CD14-positive monocyte (primary cell): ENCODE data around the gene RAB3GAP2. TPM values are rescaled to one million over a fixed set of nuclear protein-coding genes. Genes with fewer than 3 reads are reported as not detected.

Source experiments
- DNase-seq, 3 donors: peaks; one replicate each; pipeline ENCODE4 v3.0.0-alpha.2; 2011 to 2022
- H2AFZ ChIP-seq: 2 replicates; pipeline ENCODE4 v1.6.0; 2012; ENCODE audit warnings: mild to moderate bottlenecking, low read depth, low read length, inconsistent platforms; ENCODE audit not compliant: insufficient read depth, poor library complexity, severe bottlenecking
- H3K27ac ChIP-seq, 2 donors: 1 replicate in 1 of 2; 2 replicates in 1 of 2; pipeline ENCODE4 v1.5.1; 2012 to 2013; ENCODE audit warnings: low read length in 2 of 2, control low read depth in 1 of 2, inconsistent platforms in 1 of 2, low read depth in 1 of 2, mild to moderate bottlenecking in 1 of 2
- H3K27me3 ChIP-seq, 2 donors: one replicate each; pipeline versions ENCODE4 v1.6.0 to v1.6.1; 2011 to 2013; ENCODE audit warnings: low read length in 2 of 2; ENCODE audit not compliant: control insufficient read depth in 2 of 2, insufficient read depth in 2 of 2
- H3K36me3 ChIP-seq, 2 donors: replicated peaks in 1 of 2; 1 replicate in 1 of 2; 2 replicates in 1 of 2; pipeline versions ENCODE4 v1.5.1 to v1.6.1; 2012 to 2013; ENCODE audit warnings: low read length in 2 of 2, control low read depth in 1 of 2, inconsistent platforms in 1 of 2, mild to moderate bottlenecking in 1 of 2; ENCODE audit not compliant: insufficient read depth in 2 of 2, control insufficient read depth in 1 of 2
- H3K4me1 ChIP-seq, 2 donors: 1 replicate in 1 of 2; 2 replicates in 1 of 2; pipeline versions ENCODE4 v1.5.1 to v1.6.1; 2012 to 2013; ENCODE audit warnings: low read length in 2 of 2, control low read depth in 1 of 2, inconsistent platforms in 1 of 2, mild to moderate bottlenecking in 1 of 2, moderate library complexity in 1 of 2; ENCODE audit not compliant: insufficient read depth in 2 of 2, control insufficient read depth in 1 of 2
- H3K4me2 ChIP-seq: replicated peaks from 2 replicates; pipeline ENCODE3; 2012; ENCODE audit warnings: low read length, moderate library complexity, mild to moderate bottlenecking; ENCODE audit not compliant: poor library complexity, severe bottlenecking; ENCODE audit errors: extremely low read depth
- H3K4me3 ChIP-seq, 3 experiments: fragments of 200-600 bp in 1 of 3; sonication (generic) in 1 of 3; replicated peaks in 1 of 3; 1 replicate in 2 of 3; 2 replicates in 1 of 3; pipeline ENCODE4 v1.5.1; 2011 to 2013; ENCODE audit warnings: low read length in 3 of 3, mild to moderate bottlenecking in 3 of 3, control low read depth in 2 of 3, low read depth in 2 of 3, inconsistent platforms in 1 of 3, moderate library complexity in 1 of 3
- H3K79me2 ChIP-seq: 2 replicates; pipeline ENCODE4 v1.6.0; 2012; ENCODE audit warnings: mild to moderate bottlenecking, control low read depth, inconsistent platforms, low read length, moderate library complexity; ENCODE audit not compliant: insufficient read depth
- H3K9ac ChIP-seq: 2 replicates; pipeline ENCODE4 v1.6.0; 2017; ENCODE audit warnings: low read length, mild to moderate bottlenecking; ENCODE audit not compliant: insufficient read depth, poor library complexity, severe bottlenecking
- H3K9me3 ChIP-seq, 2 donors: replicated peaks in 1 of 2; 1 replicate in 1 of 2; 2 replicates in 1 of 2; pipeline versions ENCODE4 v1.5.1 to v1.6.1; 2012 to 2013; ENCODE audit warnings: low read length in 2 of 2, control low read depth in 1 of 2; ENCODE audit not compliant: control insufficient read depth in 1 of 2, insufficient read depth in 1 of 2
- H4K20me1 ChIP-seq: 2 replicates; pipeline ENCODE4 v1.6.0; 2012; ENCODE audit warnings: mild to moderate bottlenecking, low read length, control low read depth, moderate library complexity; ENCODE audit not compliant: insufficient read depth
- H3K27ac Mint-ChIP-seq, 7 donors: one replicate each; pipeline ENCODE4 v1.8.0; 2020; ENCODE audit warnings: mild to moderate bottlenecking in 7 of 7, mixed read lengths in 7 of 7, moderate library complexity in 6 of 7, inconsistent platforms in 2 of 7
- H3K27me3 Mint-ChIP-seq, 3 donors: one replicate each; pipeline ENCODE4 v1.8.0; 2021 to 2022; ENCODE audit warnings: low read depth in 3 of 3, mild to moderate bottlenecking in 3 of 3, mixed read lengths in 3 of 3, moderate library complexity in 3 of 3, inconsistent platforms in 1 of 3
- H3K36me3 Mint-ChIP-seq, 2 donors: one replicate each; pipeline ENCODE4 v1.8.0; 2020; ENCODE audit warnings: mixed read lengths in 2 of 2, inconsistent platforms in 1 of 2, mild to moderate bottlenecking in 1 of 2
- H3K4me1 Mint-ChIP-seq: one replicate; pipeline ENCODE4 v1.8.0; 2020; ENCODE audit warnings: mild to moderate bottlenecking, mixed read lengths
- H3K4me3 Mint-ChIP-seq, 2 donors: one replicate each; pipeline ENCODE4 v1.8.0; 2020; ENCODE audit warnings: mild to moderate bottlenecking in 2 of 2, mixed read lengths in 2 of 2, moderate library complexity in 1 of 2
- H3K9me3 Mint-ChIP-seq, 7 donors: one replicate each; pipeline ENCODE4 v1.8.0; 2020 to 2022; ENCODE audit warnings: mixed read lengths in 7 of 7, mild to moderate bottlenecking in 6 of 7, moderate library complexity in 6 of 7, inconsistent platforms in 2 of 7
- CTCF ChIP-seq: fragments of 200-600 bp; IDR thresholded peaks from one replicate; pipeline ENCODE4 v1.8.0; 2022; ENCODE audit warnings: antibody characterized with exemption, mild to moderate bottlenecking
- WGBS: methylation state at CpG from one replicate; pipeline ENCODE4 v1.1.5; 2013; ENCODE audit warnings: missing lambda C conversion rate; ENCODE audit not compliant: insufficient coverage; 5-methylcytosine and 5-hydroxymethylcytosine counted together
- intact Hi-C, 2 donors: fragments of 100-400 bp; cut with micrococcal nuclease; formaldehyde crosslinking; loops; one replicate each; pipeline versions ENCODE4 v1.15.0 to v1.15.1; 2023
- polyA plus RNA-seq, 3 donors: library from polyadenylated mRNA; depleted of rRNA in 1 of 3; unstranded in 2 of 3; stranded (reverse) in 1 of 3; fragments of 300-500 nt in 2 of 3; fragments of >200 nt in 1 of 3; fragmentation: Illumina TruSeq in 2 of 3; gene quantifications; 1 replicate in 2 of 3; 2 replicates in 1 of 3; pipeline ENCODE4 v1.2.3, GENCODE V29; 2012 to 2021

RAB3GAP2 gene
- polyA plus RNA-seq, 3 donors, result 9.8 to 12.1 (median 11.6) TPM

- 86% methylated on average over 3 of the region's 3 CpGs for WGBS
- Histone ChIP-seq H3K79me2 (peaks cover 12% of the 10 kb centered on the region), H2AFZ (no peak overlapping the region), H4K20me1 (peaks cover 22% of the 10 kb centered on the region), H3K4me3 (no peak overlapping the region), H3K9me3 (no peaks in the 10 kb centered on the region), H3K4me2 (no peak overlapping the region), H3K27me3 (no peaks in the 10 kb centered on the region), H3K36me3 (peaks cover 17 to 55% of the 10 kb centered on the region in 2 donors), H3K9ac (no peak overlapping the region), H3K27ac (no peak overlapping the region), H3K4me1 (no peaks in the 10 kb centered on the region)
- H3K27me3 Mint-ChIP-seq, result peaks cover 0 to 2% (median 0%) of the 10 kb centered on the region in 3 donors
- H3K36me3 Mint-ChIP-seq, result peaks cover 40 to 45% of the 10 kb centered on the region in 2 donors
- peaks cover 0 to 1% (median 0%) of the 10 kb centered on the region in 7 donors for H3K9me3 Mint-ChIP-seq
- H3K4me1 Mint-ChIP-seq, result peaks cover 2% of the 10 kb centered on the region
- intact Hi-C loops, result no loop called here
- no peak overlapping the region for H3K27ac Mint-ChIP-seq
- DNase-seq, result no peak
- no peak for TF ChIP-seq CTCF
- H3K4me3 Mint-ChIP-seq, result no peak overlapping the region
These were observed 45.5 kb downstream of the RAB3GAP2 start for GRCh38 chr1:220226752-220227151.

GRCh38 chr1:220225957-220226356, 46.3 kb downstream of the RAB3GAP2 start:
- peaks cover 17 to 50% of the 10 kb centered on the region in 2 donors for H3K36me3 ChIP-seq
- Mint-ChIP-seq H3K27ac (no peak overlapping the region), H3K4me1 (peaks cover 2% of the 10 kb centered on the region), H3K9me3 (peaks cover 0 to 1% (median 0%) of the 10 kb centered on the region in 7 donors), H3K4me3 (no peak overlapping the region), H3K36me3 (peaks cover 32 to 37% of the 10 kb centered on the region in 2 donors), H3K27me3 (peaks cover 0 to 2% (median 0%) of the 10 kb centered on the region in 3 donors)
- no peak overlapping the region for H2AFZ ChIP-seq
- DNase-seq, result no peak
- H3K9ac ChIP-seq, result no peak overlapping the region
- H3K4me3 ChIP-seq, result no peak overlapping the region
- H3K4me2 ChIP-seq, result no peak overlapping the region
- peaks cover 22% of the 10 kb centered on the region for H4K20me1 ChIP-seq
- H3K9me3 ChIP-seq, result no peaks in the 10 kb centered on the region
- TF ChIP-seq CTCF, result no peak
- intact Hi-C loops, result no loop called here
- no peaks in the 10 kb centered on the region for H3K27me3 ChIP-seq
- H3K27ac ChIP-seq, result no peak overlapping the region
- H3K79me2 ChIP-seq, result peaks cover 12% of the 10 kb centered on the region
- H3K4me1 ChIP-seq, result no peaks in the 10 kb centered on the region
